ENCODE data around the gene ATP7B.
"Not testable (repeated sequence)": the region's sequence is repeated elsewhere in the genome, so short reads cannot be mapped to it uniquely, and the experiment has no call there.

The ATP7B gene

GRCh38 chr13:52006523-52007245, 4.6 kb downstream of the ATP7B start:
- DNase-seq (ENCODE audit: low read depth) = no peak

DNA sequence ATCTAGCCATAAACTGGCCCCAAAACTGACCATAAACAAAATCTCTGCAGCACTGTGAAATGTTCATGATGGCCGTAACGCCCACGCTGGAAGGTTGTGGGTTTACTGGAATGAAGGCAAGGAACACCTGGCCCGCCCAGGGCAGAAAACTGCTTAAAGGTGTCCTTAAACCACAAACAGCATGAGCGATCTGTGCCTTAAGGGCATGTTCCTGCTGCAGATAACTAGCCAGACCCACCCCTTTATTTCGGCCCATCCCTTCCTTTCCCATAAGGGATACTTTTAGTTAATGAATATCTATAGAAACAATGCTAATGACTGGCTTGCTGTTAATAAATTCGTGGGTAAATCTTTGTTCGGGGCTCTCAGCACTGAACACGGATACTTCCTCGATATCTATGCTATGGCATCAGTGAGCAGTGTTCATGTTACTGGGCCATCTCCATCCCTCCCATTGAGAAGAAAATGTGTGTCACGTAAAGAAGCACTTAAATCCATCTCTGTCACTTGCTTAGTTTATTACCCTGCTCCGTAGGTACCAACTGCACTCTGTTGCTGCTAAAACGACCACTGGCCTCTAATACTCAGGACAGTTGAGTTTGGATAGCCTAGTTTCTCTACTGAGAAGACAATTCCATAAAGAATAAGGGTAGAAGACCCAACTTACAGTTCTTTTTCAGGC, 5.3 kb downstream of the ATP7B start:
- no peak for DNase-seq (ENCODE audit: low read depth)

- DNase-seq (ENCODE audit: low read depth) = no peak
Measured at GRCh38 chr13:52004511-52005170, 6.6 kb downstream of the ATP7B start.

DNA sequence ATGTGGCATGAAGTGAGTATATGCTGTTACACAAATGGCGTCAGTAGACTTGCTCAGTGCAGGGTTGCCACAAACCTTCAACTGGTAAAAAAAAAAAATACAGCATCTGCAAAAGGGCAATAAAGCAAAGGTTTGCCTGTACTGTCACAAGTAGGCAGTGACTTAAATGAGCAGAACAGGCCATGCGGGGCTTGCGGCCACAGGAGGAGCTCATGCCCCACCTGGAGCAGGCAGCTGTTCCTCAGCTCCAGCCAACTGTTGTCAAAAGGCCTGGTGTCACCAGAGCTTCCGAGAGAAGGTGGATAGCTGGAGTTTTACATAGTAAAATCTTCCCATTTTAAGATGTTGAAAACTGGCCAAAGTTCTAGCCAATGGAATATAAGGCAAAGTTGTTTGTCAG, 7.7 kb downstream of the ATP7B start:
- DNase-seq (ENCODE audit: low read depth) = no peak

DNA sequence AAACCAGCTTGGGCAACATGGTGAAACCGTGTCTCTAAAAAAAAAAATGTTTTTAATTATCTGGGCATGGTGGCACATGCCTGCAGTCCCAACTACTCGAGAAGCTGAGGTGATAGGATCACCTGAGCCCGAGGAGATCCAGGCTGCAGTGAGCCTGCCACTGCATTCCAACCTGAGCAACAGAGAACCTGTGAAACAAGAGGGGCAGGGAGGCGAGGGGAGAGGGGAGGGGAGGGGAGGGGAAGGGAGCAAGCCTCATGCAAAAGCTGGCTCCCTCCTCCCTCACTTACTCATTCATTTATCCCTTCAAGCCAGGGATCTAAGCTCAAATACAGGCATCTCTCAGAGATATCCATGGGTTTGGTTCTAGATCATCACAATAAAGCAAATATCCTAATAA, 8.9 kb downstream of the ATP7B start:
- no peak for DNase-seq (ENCODE audit: low read depth)

- DNase-seq (ENCODE audit: low read depth) = peak; percentile 60
Measured at GRCh38 chr13:52001120-52001731, 10.0 kb downstream of the ATP7B start.

DNA sequence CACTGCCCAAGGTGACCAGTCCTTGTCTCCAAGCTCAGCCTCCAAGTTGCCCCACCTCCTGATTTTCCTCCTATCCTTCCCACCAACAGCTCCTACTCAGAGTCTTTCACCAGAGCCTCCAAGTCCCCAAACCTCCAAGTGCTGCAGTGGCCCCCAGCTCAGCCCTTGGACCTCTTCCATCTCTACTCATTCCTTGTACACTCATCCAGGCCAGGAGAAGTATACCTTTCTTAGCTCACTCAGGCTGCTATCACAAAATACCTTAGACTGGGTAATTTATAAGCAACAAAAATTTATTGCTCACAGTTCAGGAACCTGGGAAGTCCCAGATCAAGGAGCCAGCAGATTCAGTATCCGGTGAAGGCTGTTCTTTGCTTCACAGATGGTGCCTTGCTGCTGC, 11.3 kb downstream of the ATP7B start:
- DNase-seq (ENCODE audit: low read depth) = no peak

GRCh38 chr13:51999510-51999911, 11.7 kb downstream of the ATP7B start:
- peak; percentile 16 for DNase-seq (ENCODE audit: low read depth)

- peak; percentile 11 for DNase-seq (ENCODE audit: low read depth)
Measured at GRCh38 chr13:51998723-51999509, 12.3 kb downstream of the ATP7B start.

- no peak for DNase-seq (ENCODE audit: low read depth)
Measured at GRCh38 chr13:51997641-51998330, 13.5 kb downstream of the ATP7B start.

DNA sequence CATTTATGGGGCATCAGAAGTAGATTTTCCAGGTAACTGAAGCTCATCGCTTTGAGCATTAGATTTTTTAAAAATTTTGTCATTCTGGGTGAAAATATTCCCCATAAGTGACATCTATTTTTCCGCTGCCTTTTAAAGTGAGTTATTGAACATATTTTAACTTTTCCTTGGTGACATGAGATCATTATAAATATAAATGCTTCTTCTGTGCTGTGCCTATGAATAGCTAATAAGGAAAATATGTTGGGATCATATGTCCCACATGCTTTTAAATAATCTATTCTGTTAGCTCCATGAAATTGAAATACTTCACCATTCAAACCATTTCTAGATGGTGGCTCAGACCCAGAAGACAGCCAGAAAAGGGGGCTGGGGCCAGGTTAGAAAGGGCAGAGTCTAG, 14.1 kb downstream of the ATP7B start:
- no peak for DNase-seq (ENCODE audit: low read depth)

GRCh38 chr13:51996641-51997040, 14.6 kb downstream of the ATP7B start:
- no peak for DNase-seq (ENCODE audit: low read depth)

GRCh38 chr13:51995677-51996551, 15.3 kb downstream of the ATP7B start:
- DNase-seq (ENCODE audit: low read depth) = peak; percentile 27

- DNase-seq (ENCODE audit: low read depth) = no peak
Measured at GRCh38 chr13:51993713-51994112, 17.5 kb downstream of the ATP7B start.

DNA sequence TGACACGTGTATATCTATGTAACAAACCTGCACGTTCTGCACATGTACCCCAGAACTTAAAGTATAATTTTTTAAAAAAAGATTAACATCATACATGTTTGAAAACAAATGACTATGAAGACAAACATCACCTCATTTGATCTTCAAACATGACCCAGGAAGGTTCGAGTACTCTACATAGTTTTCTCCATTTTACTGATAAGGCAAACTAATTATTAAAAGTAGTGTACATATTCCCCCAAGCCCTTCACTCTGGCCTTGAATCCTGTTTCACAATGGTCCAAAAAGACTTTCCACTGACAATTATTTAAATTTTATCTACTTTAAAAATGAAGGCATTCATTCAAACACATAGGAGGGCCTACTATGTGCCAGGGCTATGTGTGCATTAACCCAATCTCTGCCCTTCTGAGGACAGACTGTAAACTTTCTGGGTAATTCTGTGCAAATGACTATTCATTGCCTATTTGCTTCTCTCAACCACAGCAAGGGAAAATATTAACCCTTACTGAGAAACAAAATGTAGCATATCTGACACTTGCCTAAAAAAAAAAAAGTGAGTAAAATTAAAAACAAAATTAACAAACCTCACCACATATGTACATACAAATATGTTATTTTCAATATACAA, 22.1 kb downstream of the ATP7B start:
- no peak for DNase-seq (ENCODE audit: low read depth)

- not testable (repeated sequence) for DNase-seq (ENCODE audit: low read depth)
Measured at GRCh38 chr13:51984904-51985303, 26.3 kb downstream of the ATP7B start.

DNA sequence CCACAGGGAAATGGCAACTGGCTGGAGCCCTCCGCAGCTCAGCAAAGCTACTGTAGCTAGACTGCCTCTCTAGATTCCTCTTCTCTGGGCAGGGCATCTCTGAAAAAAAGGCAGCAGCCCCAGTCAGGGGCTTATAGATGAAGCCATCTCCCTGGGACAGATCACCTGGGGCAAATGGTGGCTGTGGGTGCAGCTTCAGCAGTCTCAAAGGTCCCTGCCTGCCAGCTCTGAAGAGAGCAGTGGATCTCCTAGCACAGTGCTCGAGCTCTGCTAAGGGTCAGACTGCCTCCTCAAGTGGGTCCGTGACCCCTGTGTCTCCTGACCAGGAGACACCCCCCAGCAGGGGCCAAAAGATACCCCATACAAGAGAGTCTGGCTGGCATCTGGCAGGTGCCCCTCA, 28.0 kb downstream of the ATP7B start:
- not testable (repeated sequence) for DNase-seq (ENCODE audit: low read depth)

GRCh38 chr13:51981355-51981754, 29.9 kb downstream of the ATP7B start:
- DNase-seq (ENCODE audit: low read depth) = peak; percentile 87

- DNase-seq (ENCODE audit: low read depth) = peak; percentile 73
Measured at GRCh38 chr13:51980908-51981307, 30.3 kb downstream of the ATP7B start.
